Activated naive CD4-positive, alpha-beta T cell (primary cell): ENCODE measurements around the gene IGFBPL1.
A peak's percentile ranks its signal among the peaks of the same experiment; 100 is the strongest.

Experiments used
- DNase-seq, 4 experiments: peaks; one replicate each; lab custom pipeline; 2025; lab: John Stamatoyannopoulos, UW

Gene IGFBPL1

DNA sequence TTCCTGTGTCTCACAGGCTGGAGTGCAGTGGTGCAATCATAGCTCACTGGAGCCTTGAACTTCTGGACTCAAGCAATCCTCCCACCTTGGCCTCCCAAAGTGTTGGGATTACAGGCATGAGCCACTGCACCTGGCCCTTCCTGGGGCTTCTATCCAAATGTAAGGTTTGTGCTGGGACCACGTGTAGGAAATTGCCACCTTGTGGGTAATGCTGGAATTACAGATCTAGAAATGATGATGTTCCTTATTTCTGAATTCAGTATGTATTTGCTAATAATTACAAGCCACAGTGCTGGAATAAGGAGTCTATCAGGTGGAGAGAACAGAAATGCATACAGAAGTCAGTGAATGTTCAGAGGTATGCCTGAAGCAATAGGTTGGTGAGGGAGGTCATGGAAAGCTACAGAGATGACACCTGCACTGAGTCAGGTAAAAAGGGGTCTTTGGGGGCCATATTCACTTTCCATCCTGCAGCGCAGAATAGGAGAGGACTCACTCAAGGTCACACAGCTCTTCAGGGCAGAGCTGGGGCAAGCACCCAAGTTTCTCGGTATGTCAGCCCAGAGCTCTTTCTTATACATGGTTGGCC lies 8.8 kb upstream of the IGFBPL1 start:
- DNase-seq, result no peak

- no peak for DNase-seq
These were observed 6.9 kb upstream of the IGFBPL1 start for GRCh38 chr9:38431116-38431515.

GRCh38 chr9:38428062-38428461 lies 3.8 kb upstream of the IGFBPL1 start:
- DNase-seq, result no peak

DNA sequence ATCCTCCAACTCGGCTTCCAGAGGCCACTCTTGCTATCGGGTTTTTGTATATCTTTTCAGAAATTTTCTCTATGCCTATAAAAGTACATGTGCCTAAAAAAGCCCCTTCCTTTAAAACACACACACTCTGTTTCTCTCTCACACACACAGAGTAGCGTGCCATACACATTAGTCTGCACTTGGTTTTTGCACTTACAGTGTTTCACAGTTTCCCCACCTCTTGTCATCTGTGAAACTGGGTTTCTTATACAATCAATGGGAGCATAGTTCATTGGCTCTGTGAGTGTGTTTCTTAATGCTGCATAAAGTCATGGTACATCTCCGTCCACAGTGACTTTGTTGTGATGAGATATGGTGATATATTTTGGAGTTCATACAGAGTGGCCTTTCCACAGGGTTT lies 664 bp upstream of the IGFBPL1 start:
- no peak for DNase-seq

- DNase-seq, result no peak
These were observed 831 bp downstream of the IGFBPL1 start for GRCh38 chr9:38423273-38423972.

DNA sequence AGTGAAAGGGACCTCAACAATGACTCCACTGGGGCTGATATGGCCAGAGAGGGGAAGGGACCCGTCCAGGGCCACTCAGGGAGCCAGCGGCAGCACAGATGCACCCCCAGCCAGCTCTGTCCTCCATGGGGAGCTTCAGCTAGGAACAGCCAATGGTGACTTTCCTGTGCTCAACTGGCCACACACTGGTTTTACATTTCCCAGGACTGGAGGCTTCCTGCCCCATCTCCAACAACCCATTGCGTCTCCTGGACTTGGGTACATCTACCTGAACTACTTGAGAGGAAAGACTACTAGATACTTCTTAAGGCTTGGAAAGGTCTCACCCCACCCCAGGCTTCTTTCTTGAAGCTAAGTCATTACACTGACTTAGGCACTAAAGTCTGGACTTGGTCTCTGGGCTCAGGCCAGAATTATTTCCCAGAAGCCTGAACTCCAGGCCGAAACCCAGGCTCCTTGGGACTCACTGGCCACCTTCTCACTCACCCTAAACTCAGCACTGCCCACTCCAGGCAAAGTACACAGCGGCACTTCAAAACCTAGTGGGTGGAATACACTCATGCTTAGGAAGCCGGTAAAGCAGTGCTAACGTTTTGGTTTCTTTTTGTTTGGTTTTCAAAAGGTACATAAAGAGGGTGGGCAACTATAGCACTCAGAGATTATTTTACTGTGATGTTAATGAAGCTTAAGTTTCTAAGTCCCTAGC lies 1.5 kb downstream of the IGFBPL1 start:
- DNase-seq, result no peak

DNA sequence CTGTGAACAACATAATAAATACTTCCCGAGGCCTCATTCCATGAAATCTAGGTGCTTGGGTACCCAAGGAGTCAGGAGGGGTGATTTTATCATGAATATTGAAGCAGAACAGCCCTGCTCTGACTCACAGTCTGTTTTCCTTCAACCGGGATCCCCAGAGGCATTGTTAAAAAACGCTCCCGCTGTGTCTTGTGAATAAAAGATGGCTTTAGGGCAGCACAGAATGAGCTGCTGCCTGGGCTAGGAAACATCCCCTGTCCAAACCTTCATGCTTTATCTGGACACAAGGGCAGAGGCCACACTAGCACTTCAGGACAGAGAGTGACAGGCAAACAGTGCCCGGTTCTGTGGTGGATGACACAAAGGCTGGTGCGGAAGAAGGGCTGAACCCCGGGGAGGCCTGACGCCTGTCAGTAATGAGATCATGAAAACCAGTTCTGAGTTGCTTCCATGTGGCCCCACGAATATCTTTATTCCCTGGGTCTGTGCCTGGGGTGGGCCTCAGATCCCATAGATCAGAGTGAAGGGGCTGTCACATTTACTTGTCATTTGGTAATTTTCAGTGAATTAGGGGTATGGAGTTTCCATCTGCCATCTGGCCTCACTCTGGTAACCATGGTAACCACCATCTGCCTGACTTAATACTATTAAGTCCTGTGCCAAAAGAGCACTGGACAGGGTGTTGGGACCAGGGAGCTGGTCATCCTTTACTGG lies 2.6 kb downstream of the IGFBPL1 start:
- DNase-seq, result no peak

GRCh38 chr9:38419181-38419580 lies 5.1 kb downstream of the IGFBPL1 start:
- no peak for DNase-seq

DNA sequence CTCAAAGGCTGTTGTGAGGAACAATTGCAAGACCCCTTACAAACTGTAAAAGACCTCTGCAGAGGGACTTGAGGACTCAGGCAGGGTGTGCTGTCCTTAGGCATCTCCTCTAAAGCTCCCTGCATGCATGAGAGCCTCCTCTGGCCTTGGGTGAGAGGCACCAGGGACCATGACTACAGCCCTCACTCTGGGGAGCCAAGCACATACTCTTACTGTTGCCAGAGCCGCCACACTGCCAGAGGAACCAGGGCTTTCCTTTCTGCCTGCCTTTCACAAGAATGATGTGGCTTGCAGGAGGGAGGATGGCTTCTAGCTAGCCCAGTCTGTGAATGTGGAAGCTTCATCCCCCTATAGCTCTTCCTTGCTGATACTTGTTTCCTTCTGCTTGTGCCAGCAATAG lies 5.9 kb downstream of the IGFBPL1 start:
- no peak for DNase-seq

GRCh38 chr9:38417003-38417945 lies 7.0 kb downstream of the IGFBPL1 start:
- DNase-seq, result peak in 1 of 4 experiments; percentile 3

- no peak for DNase-seq
These were observed 7.8 kb downstream of the IGFBPL1 start for GRCh38 chr9:38416461-38416860.

DNA sequence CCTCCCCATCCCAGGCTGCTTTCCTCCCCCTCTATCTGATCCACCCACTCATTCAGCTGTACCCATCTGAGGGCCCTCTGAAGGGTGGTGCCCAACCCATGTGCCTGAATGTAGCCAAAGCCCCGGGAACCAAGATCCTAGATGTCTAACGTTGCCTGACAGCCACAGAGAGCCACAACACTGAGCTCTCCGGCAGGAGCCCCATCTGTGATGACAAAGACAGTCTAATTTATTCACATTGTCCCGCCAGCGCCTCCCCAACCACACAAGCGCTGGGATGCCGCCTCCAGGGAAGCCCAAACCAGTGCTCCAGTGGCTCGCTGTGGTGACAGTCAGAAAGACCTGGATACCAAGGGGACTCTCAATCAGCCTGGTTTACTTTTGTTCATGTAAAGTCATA lies 8.4 kb downstream of the IGFBPL1 start:
- no peak for DNase-seq

DNA sequence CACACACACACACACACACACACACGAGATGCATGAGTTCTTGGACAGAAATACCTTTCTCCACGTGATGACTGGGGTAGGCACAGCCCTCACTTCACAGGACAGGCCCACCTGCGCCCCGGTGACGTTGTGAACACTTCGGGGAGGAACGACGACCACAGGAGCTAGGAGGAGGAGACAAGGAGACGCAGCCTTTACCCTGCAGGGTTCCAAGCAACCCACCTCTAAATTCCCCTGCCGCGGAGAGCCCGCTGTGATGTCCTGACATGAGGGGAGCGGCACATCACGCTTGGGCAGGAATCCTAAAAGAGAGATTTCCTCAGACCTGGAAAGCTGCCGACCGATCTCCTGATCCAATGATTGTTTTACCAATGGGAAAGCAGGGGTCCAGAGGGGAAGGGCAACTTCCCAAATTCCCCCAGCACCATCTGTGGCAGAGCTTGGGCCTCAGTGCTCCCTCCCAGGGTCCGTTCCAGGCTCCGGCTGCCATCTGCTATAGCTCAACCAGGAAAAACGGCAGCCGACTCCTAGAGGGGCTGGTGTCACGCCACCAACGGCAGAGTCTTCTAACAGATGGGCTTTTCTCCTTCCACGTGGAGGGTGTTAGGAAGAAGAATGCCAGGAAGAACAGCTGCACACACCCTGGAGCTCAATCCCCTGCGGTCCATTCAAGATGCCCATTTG lies 10.1 kb downstream of the IGFBPL1 start:
- no peak for DNase-seq

- no peak for DNase-seq
These were observed 11.0 kb downstream of the IGFBPL1 start for GRCh38 chr9:38413283-38413682.

- DNase-seq, result no peak
These were observed 11.5 kb downstream of the IGFBPL1 start for GRCh38 chr9:38412751-38413150.

DNA sequence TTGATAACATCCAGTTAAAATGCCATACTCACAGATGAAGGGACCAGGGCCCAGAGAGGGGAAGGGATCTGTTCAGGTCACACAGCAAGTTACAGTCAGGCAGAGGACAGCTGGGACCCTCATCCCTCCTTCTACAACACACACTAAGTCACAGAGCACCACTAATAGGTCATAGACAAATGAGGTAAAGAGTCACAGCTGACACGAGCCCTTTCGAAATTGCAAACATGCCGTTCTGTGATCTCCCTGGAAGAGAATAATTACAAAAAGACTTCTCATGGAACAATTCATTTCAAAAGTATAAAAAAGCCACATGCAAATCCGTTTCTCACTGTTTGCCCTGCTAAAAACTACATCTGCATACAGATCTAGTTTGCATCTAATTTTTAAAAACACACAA lies 15.5 kb downstream of the IGFBPL1 start:
- DNase-seq, result no peak

GRCh38 chr9:38406476-38407186 lies 17.6 kb downstream of the IGFBPL1 start:
- no peak for DNase-seq

- DNase-seq, result no peak
These were observed 18.5 kb downstream of the IGFBPL1 start for GRCh38 chr9:38405785-38406184.

GRCh38 chr9:38404314-38404713 lies 19.9 kb downstream of the IGFBPL1 start:
- DNase-seq, result no peak

GRCh38 chr9:38401994-38402393 lies 22.3 kb downstream of the IGFBPL1 start:
- DNase-seq, result no peak
